SK-N-SH (cell line): ENCODE results near the gene ZSWIM8. TPM values are rescaled to one million over a fixed set of nuclear protein-coding genes. Genes with fewer than 3 reads are reported as not detected.

Source experiments
- CTCF ChIA-PET: fragments of 300-600, 350-600 bp; formaldehyde crosslinking; extraction: SDS; loops from one replicate; lab custom pipeline; 2021; lab: Yijun Ruan, JAX
- POLR2A ChIA-PET: fragments of 350-600 bp; sonication (Branson Sonifier 250); formaldehyde crosslinking; extraction: SDS; loops from one replicate; lab custom pipeline; 2020; ENCODE audit warnings: antibody characterized with exemption, inconsistent platforms; lab: Yijun Ruan, JAX
- DNase-seq: peaks from one replicate; pipeline ENCODE4 v3.0.0; 2012
- H2AFZ ChIP-seq: fragments of 200-600 bp; sonication (generic); 2 replicates; pipeline ENCODE4 v1.8.1; 2016; ENCODE audit warnings: antibody characterized with exemption, mild to moderate bottlenecking, low read depth
- H3F3A ChIP-seq: fragments of 200-600 bp; sonication (generic); replicated peaks from 2 replicates; pipeline ENCODE3; 2016; ENCODE audit warnings: antibody characterized with exemption, mild to moderate bottlenecking; ENCODE audit not compliant: insufficient read depth
- H3K27ac ChIP-seq, 2 experiments: fragments of 200-500 bp in 1 of 2; fragments of 200-600 bp in 1 of 2; sonication (Bioruptor generic) in 1 of 2; sonication (generic), shearing (Covaris generic) in 1 of 2; 2 replicates each; pipeline versions ENCODE4 v1.5.1 to v1.6.1; 2014 to 2016; ENCODE audit warnings: low read depth in 2 of 2, inconsistent platforms in 1 of 2, low read length in 1 of 2, mild to moderate bottlenecking in 1 of 2, mixed read lengths in 1 of 2
- H3K27me3 ChIP-seq: fragments of 200-600 bp; sonication (generic), shearing (Covaris generic); 2 replicates; pipeline ENCODE4 v1.6.1; 2016; ENCODE audit warnings: mixed run types; ENCODE audit not compliant: insufficient read depth
- H3K36me3 ChIP-seq, 2 experiments: fragments of 200-500 bp in 1 of 2; fragments of 200-600 bp in 1 of 2; sonication (Bioruptor generic) in 1 of 2; sonication (generic) in 1 of 2; replicated peaks in 1 of 2; 2 replicates each; pipeline versions ENCODE3 to v1.5.1; 2014 to 2016; ENCODE audit warnings: low read length in 1 of 2, mild to moderate bottlenecking in 1 of 2; ENCODE audit not compliant: insufficient read depth in 2 of 2, control insufficient read depth in 1 of 2
- H3K4me1 ChIP-seq, 2 experiments: fragments of 200-500 bp in 1 of 2; fragments of 200-600 bp in 1 of 2; sonication (Bioruptor generic) in 1 of 2; sonication (generic), shearing (Covaris generic) in 1 of 2; 2 replicates each; pipeline versions ENCODE4 v1.5.1 to v1.6.1; 2014 to 2016; ENCODE audit warnings: low read depth in 1 of 2, low read length in 1 of 2, mixed run types in 1 of 2; ENCODE audit not compliant: insufficient read depth in 2 of 2, control insufficient read depth in 1 of 2
- H3K4me2 ChIP-seq: fragments of 200-600 bp; sonication (generic), shearing (Covaris generic); 2 replicates; pipeline ENCODE4 v1.6.1; 2017; ENCODE audit warnings: mixed run types
- H3K4me3 ChIP-seq, 2 experiments: fragments of 200-500 bp in 1 of 2; fragments of 200-600 bp in 1 of 2; sonication (Bioruptor generic) in 1 of 2; sonication (generic), shearing (Covaris generic) in 1 of 2; 2 replicates each; pipeline versions ENCODE4 v1.5.1 to v1.8.1; 2014 to 2016; ENCODE audit warnings: low read depth in 2 of 2, inconsistent platforms in 1 of 2, low read length in 1 of 2, mild to moderate bottlenecking in 1 of 2, mixed read lengths in 1 of 2, moderate library complexity in 1 of 2
- H3K79me2 ChIP-seq: fragments of 200-600 bp; sonication (generic); 2 replicates; pipeline ENCODE4 v1.8.1; 2017; ENCODE audit warnings: mild to moderate bottlenecking; ENCODE audit not compliant: insufficient read depth
- H3K9ac ChIP-seq: fragments of 200-600 bp; sonication (generic); 2 replicates; pipeline ENCODE4 v1.6.1; 2017; ENCODE audit warnings: mixed run types
- H3K9me2 ChIP-seq: fragments of 200-600 bp; sonication (generic); 2 replicates; pipeline ENCODE4 v1.6.1; 2017; ENCODE audit warnings: mixed run types
- H3K9me3 ChIP-seq: fragments of 200-600 bp; sonication (generic); 2 replicates; pipeline ENCODE4 v1.6.1; 2017; ENCODE audit warnings: mixed run types, mild to moderate bottlenecking, moderate library complexity
- H4K20me1 ChIP-seq: fragments of 200-600 bp; sonication (generic); 2 replicates; pipeline ENCODE4 v1.6.1; 2017; ENCODE audit warnings: mild to moderate bottlenecking, mixed run types; ENCODE audit not compliant: insufficient read depth
- CHD2 ChIP-seq: fragments of 150-350 bp; IDR thresholded peaks from 2 replicates; pipeline ENCODE4 v1.6.1; 2018; ENCODE audit warnings: low read length; ENCODE audit not compliant: partially characterized antibody
- EP300 ChIP-seq, 2 experiments: IDR thresholded peaks; 2 replicates each; pipeline versions ENCODE4 v1.4.0 to v1.6.1; 2012; ENCODE audit warnings: borderline replicate concordance in 1 of 2, low read depth in 1 of 2, low read length in 1 of 2
- FOSL2 ChIP-seq: IDR thresholded peaks from 2 replicates; pipeline ENCODE4 v1.4.0; 2012; ENCODE audit warnings: low read depth, mild to moderate bottlenecking, moderate library complexity, borderline replicate concordance
- FOXM1 ChIP-seq: IDR thresholded peaks from 2 replicates; pipeline ENCODE4 v1.4.0; 2012; ENCODE audit warnings: low read depth, mild to moderate bottlenecking
- GABPA ChIP-seq: IDR thresholded peaks from 2 replicates; pipeline ENCODE4 v1.4.0; 2012; ENCODE audit warnings: low read depth, mild to moderate bottlenecking
- GATA2 ChIP-seq: sonication (generic); formaldehyde crosslinking; IDR thresholded peaks from 2 replicates; pipeline ENCODE4 v1.5.0; 2020; ENCODE audit warnings: mild to moderate bottlenecking, missing genetic modification reagents
- MEF2A ChIP-seq: IDR thresholded peaks from 2 replicates; pipeline ENCODE4 v1.4.0; 2012; ENCODE audit warnings: low read depth, borderline replicate concordance
- NFIC ChIP-seq: IDR thresholded peaks from 2 replicates; pipeline ENCODE4 v1.4.0; 2012; ENCODE audit warnings: borderline replicate concordance
- NRF1 ChIP-seq: IDR thresholded peaks from 2 replicates; pipeline ENCODE4 v1.6.1; 2012; ENCODE audit warnings: low read depth, mild to moderate bottlenecking, low read length
- POLR2AphosphoS5 ChIP-seq: IDR thresholded peaks from 2 replicates; pipeline ENCODE4 v1.6.1; 2012; ENCODE audit warnings: low read depth, low read length
- RAD21 ChIP-seq: IDR thresholded peaks from 2 replicates; pipeline ENCODE4 v1.6.1; 2012; ENCODE audit warnings: mild to moderate bottlenecking, low read length
- RFX5 ChIP-seq: IDR thresholded peaks from 2 replicates; pipeline ENCODE4 v1.6.1; 2012; ENCODE audit warnings: mild to moderate bottlenecking, improper control_type of control experiment, low read length
- TCF12 ChIP-seq: IDR thresholded peaks from 2 replicates; pipeline ENCODE4 v1.4.0; 2012
- TEAD4 ChIP-seq: IDR thresholded peaks from 2 replicates; pipeline ENCODE4 v1.4.0; 2012; ENCODE audit warnings: mild to moderate bottlenecking, borderline replicate concordance; ENCODE audit not compliant: insufficient read depth
- WGBS: methylation state at CpG from one replicate; pipeline ENCODE4 v1.1.6; 2017; ENCODE audit warnings: low lambda C conversion rate; 5-methylcytosine and 5-hydroxymethylcytosine counted together
- polyA plus RNA-seq, 3 experiments: library from polyadenylated mRNA; depleted of rRNA; stranded (reverse); fragments of >200 nt; gene quantifications; 2 replicates each; pipeline ENCODE4 v1.2.3, GENCODE V29; 2012
- TF ChIP-seq, protein P1 (sequence below): IDR thresholded peaks from 2 replicates; pipeline ENCODE4; 2012
- TF ChIP-seq, protein P2 (sequence below): IDR thresholded peaks from 2 replicates; pipeline ENCODE4 v1.6.1; 2012; ENCODE audit warnings: mild to moderate bottlenecking, low read depth, low read length, moderate library complexity
- TF ChIP-seq, protein P3 (sequence below): fragments of 150-350 bp; IDR thresholded peaks from 2 replicates; pipeline ENCODE4 v1.6.1; 2016; ENCODE audit warnings: mild to moderate bottlenecking, low read depth, low read length
- TF ChIP-seq, protein P4 (sequence below): IDR thresholded peaks from 2 replicates; pipeline ENCODE4 v1.4.0; 2012; ENCODE audit warnings: low read depth, borderline replicate concordance
- TF ChIP-seq, protein P5 (sequence below): IDR thresholded peaks from 2 replicates; pipeline ENCODE4 v1.4.0; 2012; ENCODE audit warnings: low read depth

Gene ZSWIM8
- polyA plus RNA-seq, 1 of the 3 experiments (the other 2 are of a cell fraction): 97.3 TPM

DNA sequence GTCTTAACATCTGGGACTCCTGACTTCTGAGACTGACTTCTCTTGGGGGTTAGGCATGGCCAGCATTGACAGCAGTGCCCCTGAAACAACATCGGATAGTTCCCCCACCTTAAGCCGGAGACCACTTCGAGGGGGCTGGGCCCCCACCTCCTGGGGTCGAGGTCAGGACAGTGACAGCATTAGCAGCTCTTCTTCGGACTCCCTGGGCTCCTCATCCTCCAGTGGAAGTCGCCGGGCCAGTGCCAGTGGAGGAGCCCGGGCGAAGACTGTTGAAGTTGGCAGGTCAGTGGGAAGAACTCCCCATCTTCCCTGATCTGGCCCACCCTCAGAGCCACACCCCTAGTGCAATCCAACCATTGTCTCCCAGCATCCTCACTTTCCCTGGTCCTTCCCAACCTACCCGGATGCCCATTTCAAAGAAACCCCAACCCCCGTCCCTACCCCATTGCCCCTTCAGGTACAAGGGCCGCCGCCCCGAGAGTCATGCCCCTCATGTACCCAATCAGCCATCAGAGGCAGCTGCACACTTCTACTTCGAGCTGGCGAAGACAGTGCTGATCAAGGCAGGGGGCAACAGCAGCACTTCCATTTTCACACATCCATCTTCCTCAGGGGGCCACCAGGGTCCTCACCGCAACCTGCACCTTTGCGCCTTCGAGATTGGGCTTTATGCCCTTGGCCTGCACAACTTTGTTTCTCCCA lies 12.1 kb downstream of the ZSWIM8 start:
- no peak overlapping the region for H2AFZ ChIP-seq
- no peaks in the 10 kb centered on the region for H3K79me2 ChIP-seq
- H3K9me3 ChIP-seq: no peaks in the 10 kb centered on the region
- no peak overlapping the region for H3K9ac ChIP-seq
- no peak overlapping the region for H3K4me3 ChIP-seq
- no peaks in the 10 kb centered on the region for H3K27me3 ChIP-seq
- no peak overlapping the region for H3K27ac ChIP-seq
- CTCF ChIA-PET: no interaction called here
- no peaks in the 10 kb centered on the region for H3K9me2 ChIP-seq
- no peak overlapping the region for H3K4me2 ChIP-seq
- POLR2A ChIA-PET: no interaction called here
- H3F3A ChIP-seq: peaks cover 18% of the 10 kb centered on the region
- WGBS: 88% methylated on average over 18 of the region's 19 CpGs
- peaks cover 47 to 84% of the 10 kb centered on the region in 2 experiments for H3K36me3 ChIP-seq
- no peak for TF ChIP-seq NRF1
- no peak for TF ChIP-seq FOSL2
- no peak for TF ChIP-seq RFX5
- no peaks in the 10 kb centered on the region for H4K20me1 ChIP-seq
- DNase-seq: no peak
- H3K4me1 ChIP-seq: no peaks in the 10 kb centered on the region

DNA sequence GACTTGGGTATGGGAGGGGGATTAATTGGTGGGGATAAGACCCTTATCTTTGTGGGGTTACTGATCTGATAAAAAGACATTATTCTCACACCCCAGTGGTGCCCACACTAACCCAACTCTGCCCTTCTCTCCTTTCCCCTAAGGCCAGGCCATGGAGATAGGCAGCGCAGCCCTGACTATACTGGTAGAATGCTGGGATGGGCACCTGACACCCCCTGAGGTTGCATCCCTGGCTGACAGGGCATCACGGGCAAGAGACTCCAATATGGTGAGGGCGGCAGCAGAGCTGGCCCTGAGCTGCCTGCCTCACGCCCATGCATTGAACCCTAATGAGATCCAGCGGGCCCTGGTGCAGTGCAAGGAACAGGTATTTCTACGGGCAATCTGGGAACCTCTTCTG lies 12.7 kb downstream of the ZSWIM8 start:
- Histone ChIP-seq H3K4me1 (no peaks in the 10 kb centered on the region), H4K20me1 (no peaks in the 10 kb centered on the region), H3K36me3 (peaks cover 46 to 84% of the 10 kb centered on the region in 2 experiments), H3K9me2 (no peaks in the 10 kb centered on the region), H3K4me3 (no peak overlapping the region), H2AFZ (no peak overlapping the region), H3F3A (peaks cover 23% of the 10 kb centered on the region), H3K4me2 (no peak overlapping the region), H3K27ac (no peak overlapping the region), H3K9me3 (no peaks in the 10 kb centered on the region), H3K9ac (no peak overlapping the region), H3K27me3 (no peaks in the 10 kb centered on the region), H3K79me2 (no peaks in the 10 kb centered on the region)
- ChIA-PET CTCF (interaction anchor here (0.6 to 1.8 kb wide), 2 partner anchors 12 to 360 kb away, joined by 3 to 8 read pairs; partner anchors contain the start of gene ZSWIM8), POLR2A (interaction anchor here (1.6 to 2.6 kb wide), 2 partner anchors 12 kb away, joined by 4 to 13 read pairs; partner anchors contain the start of gene ZSWIM8)
- DNase-seq: no peak
- WGBS: 97% methylated on average over 5 of the region's 6 CpGs
- TF ChIP-seq FOXM1 (no peak), EP300 (IDR thresholded peaks at IDR 0.05; ENCODE audit: borderline replicate concordance in 1 of 2, low read depth in 1 of 2, low read length in 1 of 2) (no peak), NFIC (no peak), FOSL2 (no peak), MEF2A (no peak), GATA2 (CRISPR knock-in tag) (no peak), GABPA (no peak), TCF12 (no peak), POLR2AphosphoS5 (no peak), TEAD4 (no peak), RAD21 (no peak), CHD2 (no peak)
- TF ChIP-seq, protein P1, sequence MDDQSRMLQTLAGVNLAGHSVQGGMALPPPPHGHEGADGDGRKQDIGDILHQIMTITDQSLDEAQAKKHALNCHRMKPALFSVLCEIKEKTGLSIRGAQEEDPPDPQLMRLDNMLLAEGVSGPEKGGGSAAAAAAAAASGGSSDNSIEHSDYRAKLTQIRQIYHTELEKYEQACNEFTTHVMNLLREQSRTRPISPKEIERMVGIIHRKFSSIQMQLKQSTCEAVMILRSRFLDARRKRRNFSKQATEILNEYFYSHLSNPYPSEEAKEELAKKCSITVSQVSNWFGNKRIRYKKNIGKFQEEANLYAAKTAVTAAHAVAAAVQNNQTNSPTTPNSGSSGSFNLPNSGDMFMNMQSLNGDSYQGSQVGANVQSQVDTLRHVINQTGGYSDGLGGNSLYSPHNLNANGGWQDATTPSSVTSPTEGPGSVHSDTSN: no peak
- TF ChIP-seq, protein P2, sequence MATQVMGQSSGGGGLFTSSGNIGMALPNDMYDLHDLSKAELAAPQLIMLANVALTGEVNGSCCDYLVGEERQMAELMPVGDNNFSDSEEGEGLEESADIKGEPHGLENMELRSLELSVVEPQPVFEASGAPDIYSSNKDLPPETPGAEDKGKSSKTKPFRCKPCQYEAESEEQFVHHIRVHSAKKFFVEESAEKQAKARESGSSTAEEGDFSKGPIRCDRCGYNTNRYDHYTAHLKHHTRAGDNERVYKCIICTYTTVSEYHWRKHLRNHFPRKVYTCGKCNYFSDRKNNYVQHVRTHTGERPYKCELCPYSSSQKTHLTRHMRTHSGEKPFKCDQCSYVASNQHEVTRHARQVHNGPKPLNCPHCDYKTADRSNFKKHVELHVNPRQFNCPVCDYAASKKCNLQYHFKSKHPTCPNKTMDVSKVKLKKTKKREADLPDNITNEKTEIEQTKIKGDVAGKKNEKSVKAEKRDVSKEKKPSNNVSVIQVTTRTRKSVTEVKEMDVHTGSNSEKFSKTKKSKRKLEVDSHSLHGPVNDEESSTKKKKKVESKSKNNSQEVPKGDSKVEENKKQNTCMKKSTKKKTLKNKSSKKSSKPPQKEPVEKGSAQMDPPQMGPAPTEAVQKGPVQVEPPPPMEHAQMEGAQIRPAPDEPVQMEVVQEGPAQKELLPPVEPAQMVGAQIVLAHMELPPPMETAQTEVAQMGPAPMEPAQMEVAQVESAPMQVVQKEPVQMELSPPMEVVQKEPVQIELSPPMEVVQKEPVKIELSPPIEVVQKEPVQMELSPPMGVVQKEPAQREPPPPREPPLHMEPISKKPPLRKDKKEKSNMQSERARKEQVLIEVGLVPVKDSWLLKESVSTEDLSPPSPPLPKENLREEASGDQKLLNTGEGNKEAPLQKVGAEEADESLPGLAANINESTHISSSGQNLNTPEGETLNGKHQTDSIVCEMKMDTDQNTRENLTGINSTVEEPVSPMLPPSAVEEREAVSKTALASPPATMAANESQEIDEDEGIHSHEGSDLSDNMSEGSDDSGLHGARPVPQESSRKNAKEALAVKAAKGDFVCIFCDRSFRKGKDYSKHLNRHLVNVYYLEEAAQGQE: no peak
- TF ChIP-seq, protein P3, sequence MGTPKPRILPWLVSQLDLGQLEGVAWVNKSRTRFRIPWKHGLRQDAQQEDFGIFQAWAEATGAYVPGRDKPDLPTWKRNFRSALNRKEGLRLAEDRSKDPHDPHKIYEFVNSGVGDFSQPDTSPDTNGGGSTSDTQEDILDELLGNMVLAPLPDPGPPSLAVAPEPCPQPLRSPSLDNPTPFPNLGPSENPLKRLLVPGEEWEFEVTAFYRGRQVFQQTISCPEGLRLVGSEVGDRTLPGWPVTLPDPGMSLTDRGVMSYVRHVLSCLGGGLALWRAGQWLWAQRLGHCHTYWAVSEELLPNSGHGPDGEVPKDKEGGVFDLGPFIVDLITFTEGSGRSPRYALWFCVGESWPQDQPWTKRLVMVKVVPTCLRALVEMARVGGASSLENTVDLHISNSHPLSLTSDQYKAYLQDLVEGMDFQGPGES: no peak
- TF ChIP-seq, protein P4, sequence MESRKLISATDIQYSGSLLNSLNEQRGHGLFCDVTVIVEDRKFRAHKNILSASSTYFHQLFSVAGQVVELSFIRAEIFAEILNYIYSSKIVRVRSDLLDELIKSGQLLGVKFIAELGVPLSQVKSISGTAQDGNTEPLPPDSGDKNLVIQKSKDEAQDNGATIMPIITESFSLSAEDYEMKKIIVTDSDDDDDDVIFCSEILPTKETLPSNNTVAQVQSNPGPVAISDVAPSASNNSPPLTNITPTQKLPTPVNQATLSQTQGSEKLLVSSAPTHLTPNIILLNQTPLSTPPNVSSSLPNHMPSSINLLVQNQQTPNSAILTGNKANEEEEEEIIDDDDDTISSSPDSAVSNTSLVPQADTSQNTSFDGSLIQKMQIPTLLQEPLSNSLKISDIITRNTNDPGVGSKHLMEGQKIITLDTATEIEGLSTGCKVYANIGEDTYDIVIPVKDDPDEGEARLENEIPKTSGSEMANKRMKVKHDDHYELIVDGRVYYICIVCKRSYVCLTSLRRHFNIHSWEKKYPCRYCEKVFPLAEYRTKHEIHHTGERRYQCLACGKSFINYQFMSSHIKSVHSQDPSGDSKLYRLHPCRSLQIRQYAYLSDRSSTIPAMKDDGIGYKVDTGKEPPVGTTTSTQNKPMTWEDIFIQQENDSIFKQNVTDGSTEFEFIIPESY: no peak
- TF ChIP-seq, protein P5, sequence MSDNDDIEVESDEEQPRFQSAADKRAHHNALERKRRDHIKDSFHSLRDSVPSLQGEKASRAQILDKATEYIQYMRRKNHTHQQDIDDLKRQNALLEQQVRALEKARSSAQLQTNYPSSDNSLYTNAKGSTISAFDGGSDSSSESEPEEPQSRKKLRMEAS: no peak
